PC-9 (cell line): ENCODE measurements around the gene GTF2A2. TPM values are rescaled to one million over a fixed set of nuclear protein-coding genes. Genes with fewer than 3 reads are reported as not detected.

Source experiments
- BruUV-seq: library from RNA; stranded (reverse); fragments of 400-500 nt; replicated peaks from 2 replicates; lab custom pipeline; 2021; lab: Mats Ljungman, UMichigan
- CTCF ChIA-PET: fragments of 300-600 bp; sonication (Branson Sonifier 250); formaldehyde crosslinking; loops from one replicate; lab custom pipeline; 2022; ENCODE audit warnings: antibody characterized with exemption; lab: Charles Lee
- POLR2A ChIA-PET: fragments of 300-600 bp; sonication (Branson Sonifier 250); formaldehyde crosslinking; loops from one replicate; lab custom pipeline; 2022; ENCODE audit warnings: antibody characterized with exemption; ENCODE audit not compliant: unreplicated experiment; lab: Charles Lee
- DNase-seq, 2 experiments: peaks; one replicate each; pipeline versions ENCODE4 v3.0.0 to v3.0.0-alpha.2; 2015 to 2022; ENCODE audit warnings: mixed read lengths in 1 of 2
- H2AFZ ChIP-seq: fragments of 200-600 bp; sonication (generic); 2 replicates; pipeline ENCODE4 v1.8.1; 2017; ENCODE audit warnings: antibody characterized with exemption
- H3F3A ChIP-seq: fragments of 200-600 bp; sonication (generic); 2 replicates; pipeline ENCODE4 v1.8.1; 2017; ENCODE audit warnings: antibody characterized with exemption, mild to moderate bottlenecking, low read depth; ENCODE audit not compliant: insufficient read depth
- H3K27ac ChIP-seq: fragments of 200-600 bp; sonication (generic); 2 replicates; pipeline ENCODE4 v1.6.1; 2016; ENCODE audit warnings: mixed run types
- H3K27me3 ChIP-seq: fragments of 200-600 bp; sonication (generic); 2 replicates; pipeline ENCODE4 v1.6.1; 2016; ENCODE audit warnings: low read depth, mixed run types; ENCODE audit not compliant: insufficient read depth
- H3K36me3 ChIP-seq: fragments of 200-600 bp; sonication (generic); 2 replicates; pipeline ENCODE4 v1.6.1; 2016; ENCODE audit warnings: low read depth, mixed run types
- H3K4me1 ChIP-seq: fragments of 200-600 bp; sonication (generic); replicated peaks from 2 replicates; pipeline ENCODE4 v1.6.1; 2016; ENCODE audit warnings: mixed run types; ENCODE audit not compliant: insufficient read depth
- H3K4me2 ChIP-seq: fragments of 200-600 bp; sonication (generic); 2 replicates; pipeline ENCODE4 v1.6.1; 2017; ENCODE audit warnings: mixed run types
- H3K4me3 ChIP-seq: fragments of 200-600 bp; sonication (generic); 2 replicates; pipeline ENCODE4 v1.6.1; 2016; ENCODE audit warnings: mixed run types
- H3K79me2 ChIP-seq: fragments of 200-600 bp; sonication (generic); 2 replicates; pipeline ENCODE4 v1.6.1; 2017; ENCODE audit warnings: low read depth, mixed run types
- H3K9me2 ChIP-seq: fragments of 200-600 bp; sonication (generic); 2 replicates; pipeline ENCODE4 v1.8.1; 2017; ENCODE audit warnings: mild to moderate bottlenecking; ENCODE audit not compliant: insufficient read depth
- H3K9me3 ChIP-seq: fragments of 200-600 bp; sonication (generic); 2 replicates; pipeline ENCODE4 v1.8.1; 2016; ENCODE audit warnings: low read depth; ENCODE audit not compliant: insufficient read depth
- H4K20me1 ChIP-seq: fragments of 200-600 bp; sonication (generic); 2 replicates; pipeline ENCODE4 v1.8.1; 2017; ENCODE audit not compliant: insufficient read depth
- EZH2 ChIP-seq: fragments of 200-600 bp; sonication (generic); IDR thresholded peaks from 2 replicates; pipeline ENCODE4 v1.8.0; 2017; ENCODE audit warnings: antibody characterized with exemption, low read depth
- intact Hi-C: fragments of 100-400 bp; cut with micrococcal nuclease; formaldehyde crosslinking; loops from one replicate; pipeline ENCODE4 v1.10.0; 2022; ENCODE audit not compliant: unreplicated experiment
- total RNA-seq: library from RNA; stranded (reverse); gene quantifications from 2 replicates; pipeline ENCODE4 v1.2.3, GENCODE V29; 2021
- TF ChIP-seq, protein P1 (sequence below): fragments of 200-600 bp; sonication (generic); conservative IDR thresholded peaks from 2 replicates; pipeline ENCODE4 v1.6.1; 2017; ENCODE audit warnings: mixed run types, antibody characterized with exemption, mild to moderate bottlenecking, moderate library complexity

GTF2A2 gene
- total RNA-seq, 1 experiment from 2014 or later = 111 TPM

DNA sequence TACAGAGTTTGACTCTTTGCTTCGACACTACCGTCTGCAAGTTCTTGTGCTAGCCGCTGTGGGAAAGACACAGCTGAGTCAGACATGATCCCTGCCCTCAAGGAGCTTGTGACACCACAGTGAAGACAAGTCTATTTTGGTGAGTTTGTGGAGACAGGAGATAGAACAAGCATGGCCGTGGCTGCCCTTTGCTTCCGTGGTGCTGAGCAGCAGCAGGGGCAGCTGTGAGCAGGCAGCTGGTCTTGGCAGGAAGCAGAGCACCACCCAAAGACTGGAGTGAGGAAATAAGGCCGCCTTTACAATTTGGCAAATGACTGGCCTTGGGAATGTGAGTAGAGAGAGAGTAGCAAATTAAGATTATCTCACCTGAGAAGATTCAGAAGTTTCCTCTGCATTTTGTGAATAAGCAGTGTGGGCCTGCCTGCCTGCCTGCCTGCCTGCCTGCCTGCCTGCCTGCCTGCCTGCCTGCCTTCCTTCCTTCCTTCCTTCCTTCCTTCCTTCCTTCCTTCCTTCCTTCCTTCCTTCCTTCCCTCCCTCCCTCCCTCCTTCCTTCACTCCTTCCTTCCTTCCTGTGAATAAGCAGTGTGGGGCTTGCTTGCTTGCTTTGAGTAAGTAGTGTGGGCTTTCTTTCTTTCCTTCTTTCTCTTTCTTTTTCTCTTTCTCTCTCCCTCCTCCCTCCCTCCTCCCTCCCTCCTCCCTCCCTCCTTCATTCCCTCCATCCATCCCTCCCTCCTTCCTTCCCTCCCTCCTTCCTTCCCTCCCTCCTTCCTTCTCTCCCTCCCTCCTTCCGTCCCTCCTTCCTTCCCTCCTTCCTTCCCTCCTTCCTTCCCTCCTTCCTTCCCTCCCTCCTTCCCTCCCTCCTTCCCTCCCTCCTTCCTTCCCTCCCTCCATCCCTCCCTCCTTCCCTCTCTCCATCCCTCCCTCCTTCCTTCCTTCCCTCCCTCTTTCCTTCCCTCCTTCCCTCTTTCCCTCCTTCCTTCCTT, 47.3 kb downstream of the GTF2A2 start:
- Histone ChIP-seq H3K9me3 (no peaks in the 10 kb centered on the region), H4K20me1 (no peaks in the 10 kb centered on the region), H3K9me2 (no peaks in the 10 kb centered on the region), H3K79me2 (no peaks in the 10 kb centered on the region), H3K36me3 (no peaks in the 10 kb centered on the region), H2AFZ (no peak overlapping the region), H3K4me3 (no peak overlapping the region), H3K27me3 (no peaks in the 10 kb centered on the region), H3F3A (peaks cover 4% of the 10 kb centered on the region; the same call in 1 of the 2 replicates), H3K4me2 (no peak overlapping the region), H3K27ac (no peak overlapping the region), H3K4me1 (peaks cover 18% of the 10 kb centered on the region)
- ChIA-PET CTCF (interaction anchor here (0.6 kb wide), 1 partner anchor 82 kb away, joined by 4 read pairs; no protein-coding TSS in a partner anchor), POLR2A (interaction anchor here (0.6 kb wide), 1 partner anchor 1859 kb away, joined by 7 read pairs; no protein-coding TSS in a partner anchor)
- TF ChIP-seq, protein P1, sequence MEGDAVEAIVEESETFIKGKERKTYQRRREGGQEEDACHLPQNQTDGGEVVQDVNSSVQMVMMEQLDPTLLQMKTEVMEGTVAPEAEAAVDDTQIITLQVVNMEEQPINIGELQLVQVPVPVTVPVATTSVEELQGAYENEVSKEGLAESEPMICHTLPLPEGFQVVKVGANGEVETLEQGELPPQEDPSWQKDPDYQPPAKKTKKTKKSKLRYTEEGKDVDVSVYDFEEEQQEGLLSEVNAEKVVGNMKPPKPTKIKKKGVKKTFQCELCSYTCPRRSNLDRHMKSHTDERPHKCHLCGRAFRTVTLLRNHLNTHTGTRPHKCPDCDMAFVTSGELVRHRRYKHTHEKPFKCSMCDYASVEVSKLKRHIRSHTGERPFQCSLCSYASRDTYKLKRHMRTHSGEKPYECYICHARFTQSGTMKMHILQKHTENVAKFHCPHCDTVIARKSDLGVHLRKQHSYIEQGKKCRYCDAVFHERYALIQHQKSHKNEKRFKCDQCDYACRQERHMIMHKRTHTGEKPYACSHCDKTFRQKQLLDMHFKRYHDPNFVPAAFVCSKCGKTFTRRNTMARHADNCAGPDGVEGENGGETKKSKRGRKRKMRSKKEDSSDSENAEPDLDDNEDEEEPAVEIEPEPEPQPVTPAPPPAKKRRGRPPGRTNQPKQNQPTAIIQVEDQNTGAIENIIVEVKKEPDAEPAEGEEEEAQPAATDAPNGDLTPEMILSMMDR = no peak
- TF ChIP-seq EZH2 = no peak
- DNase-seq = no peak
- intact Hi-C loops = no loop called here
- no TSS peak for BruUV-seq

DNA sequence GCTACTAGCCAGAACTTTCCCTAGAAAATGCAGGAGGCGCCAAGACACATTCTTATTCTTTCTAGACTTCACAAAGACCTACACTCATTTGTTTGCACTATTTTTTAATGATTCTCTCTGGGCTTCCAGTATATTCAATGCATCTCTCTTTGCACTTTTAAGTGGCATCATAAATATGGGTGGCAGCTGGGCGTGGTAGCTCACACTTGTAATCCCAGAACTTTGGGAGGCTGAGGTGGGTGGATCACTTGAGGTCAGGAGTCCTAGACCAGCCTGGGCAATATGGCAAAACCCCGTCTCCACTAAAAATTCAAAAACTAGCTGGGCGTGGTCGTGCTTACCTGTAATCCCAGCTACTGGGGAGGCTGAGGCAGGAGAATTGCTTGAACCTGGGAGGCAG, 51.3 kb downstream of the GTF2A2 start:
- ChIA-PET CTCF (no interaction called here), POLR2A (no interaction called here)
- H2AFZ ChIP-seq = no peak overlapping the region
- TF ChIP-seq, protein P1 = no peak
- TF ChIP-seq EZH2 = no peak
- H3K27me3 ChIP-seq = no peaks in the 10 kb centered on the region
- H3K4me1 ChIP-seq = no peaks in the 10 kb centered on the region
- H3K9me3 ChIP-seq = no peaks in the 10 kb centered on the region; the same call in 1 of the 2 replicates
- no TSS peak for BruUV-seq
- no peak for DNase-seq
- no peak overlapping the region for H3K27ac ChIP-seq
- H3F3A ChIP-seq = no peaks in the 10 kb centered on the region
- H3K4me2 ChIP-seq = no peak overlapping the region
- H4K20me1 ChIP-seq = no peaks in the 10 kb centered on the region
- no peaks in the 10 kb centered on the region for H3K79me2 ChIP-seq
- H3K4me3 ChIP-seq = no peak overlapping the region
- H3K36me3 ChIP-seq = no peaks in the 10 kb centered on the region
- intact Hi-C loops = no loop called here
- H3K9me2 ChIP-seq = no peaks in the 10 kb centered on the region

DNA sequence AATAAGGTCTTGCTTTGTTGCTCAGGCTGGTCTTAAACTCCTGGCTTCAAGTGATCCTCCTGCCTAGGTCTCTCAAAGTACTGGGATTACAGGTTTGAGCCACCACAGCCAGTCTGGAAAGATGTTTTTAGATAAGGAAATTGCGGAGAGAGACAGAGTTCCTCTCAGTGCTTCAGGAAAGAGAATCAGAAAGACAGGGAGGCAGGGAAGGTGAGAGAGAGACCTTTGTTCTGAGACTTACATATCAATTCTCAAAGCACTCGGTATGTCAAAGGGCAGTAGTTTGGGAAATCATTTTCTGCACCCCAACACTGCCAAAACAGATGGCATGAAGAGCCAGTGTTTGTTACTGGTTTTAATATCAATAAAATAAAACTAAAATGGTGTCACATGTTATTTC, 58.9 kb downstream of the GTF2A2 start:
- H3K4me1 ChIP-seq = peaks cover 25% of the 10 kb centered on the region
- no peaks in the 10 kb centered on the region for H3K36me3 ChIP-seq
- H3K9me3 ChIP-seq = no peaks in the 10 kb centered on the region; the same call in 1 of the 2 replicates
- intact Hi-C loops = no loop called here
- H3K4me2 ChIP-seq = no peak overlapping the region
- no peak overlapping the region for H3K27ac ChIP-seq
- H3F3A ChIP-seq = peaks cover 19% of the 10 kb centered on the region
- ChIA-PET POLR2A (no interaction called here), CTCF (no interaction called here)
- no peaks in the 10 kb centered on the region for H4K20me1 ChIP-seq
- no peak for DNase-seq
- TF ChIP-seq, protein P1 = no peak
- no peak for TF ChIP-seq EZH2
- no peaks in the 10 kb centered on the region for H3K9me2 ChIP-seq
- H3K79me2 ChIP-seq = no peaks in the 10 kb centered on the region
- no peak overlapping the region for H2AFZ ChIP-seq
- BruUV-seq = no TSS peak
- no peaks in the 10 kb centered on the region for H3K27me3 ChIP-seq
- no peak overlapping the region for H3K4me3 ChIP-seq
